ENCODE measurements around the gene ZFC3H1.

DNA sequence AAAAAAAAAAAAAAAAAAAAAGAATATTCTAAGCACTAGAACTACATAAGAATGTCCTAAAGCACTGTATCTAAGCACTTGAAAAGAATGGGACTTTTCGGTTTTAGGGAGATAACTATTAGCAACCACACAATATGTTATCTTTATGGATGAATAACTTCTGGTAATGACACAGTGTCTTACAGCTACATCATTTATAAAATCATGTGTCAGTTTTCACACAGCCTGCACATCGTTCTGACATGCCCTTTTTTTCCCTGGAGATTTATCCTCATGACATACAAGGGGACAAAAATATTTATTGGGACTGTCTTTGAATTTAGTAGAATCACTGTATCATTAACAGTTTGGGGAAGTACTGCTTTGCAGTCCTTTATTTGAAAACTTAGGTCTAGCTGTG, 39.6 kb upstream of the ZFC3H1 start:
- TF ChIP-seq CTCF (conservative IDR thresholded peaks at IDR 0.05; ENCODE audit: low read depth, low read length) = no peak
- TF ChIP-seq EZH2 (IDR thresholded peaks at IDR 0.05; ENCODE audit: borderline replicate concordance, low read depth, low read length, poor library complexity, severe bottlenecking) = no peak
